T47D (cell line): ENCODE measurements around the gene CDC14B.

Source experiments
- DNase-seq, 2 experiments: peaks; one replicate each; pipeline versions ENCODE4 v3.0.0 to v3.0.0-alpha.2; 2011 to 2012; ENCODE audit warnings: low read depth in 1 of 2, low spot score in 1 of 2
- JUND ChIP-seq: IDR thresholded peaks from 2 replicates; pipeline ENCODE4 v1.6.1; 2012; ENCODE audit warnings: low read depth
- in situ Hi-C: cut with HindIII; loops from 2 replicates; pipeline ENCODE4 v1.10.0; 2016; ENCODE audit warnings: low sequenced_read_pairs, low pct_unique_long_range_greater_than_20kb

Gene CDC14B

DNA sequence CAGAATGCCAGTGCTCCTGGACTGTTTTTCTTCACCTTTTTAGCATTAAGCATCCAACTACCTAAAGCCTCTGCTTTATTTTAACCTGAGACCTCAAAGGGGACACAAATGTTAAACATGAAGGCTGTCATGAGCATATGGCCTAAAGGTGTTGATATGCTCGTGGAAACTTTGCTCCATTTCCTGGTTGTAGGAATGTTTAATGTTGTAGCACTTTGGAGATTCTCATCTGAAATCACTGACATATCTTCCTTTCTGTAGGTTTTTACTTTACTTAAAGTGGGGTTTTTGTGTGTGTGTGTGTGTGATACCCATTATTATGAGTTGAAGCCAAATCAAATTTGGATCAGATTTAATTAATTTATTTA is 132.6 kb downstream of the CDC14B start:
- DNase-seq, result no peak
- no peak for TF ChIP-seq JUND
- in situ Hi-C loops, result no loop called here

DNA sequence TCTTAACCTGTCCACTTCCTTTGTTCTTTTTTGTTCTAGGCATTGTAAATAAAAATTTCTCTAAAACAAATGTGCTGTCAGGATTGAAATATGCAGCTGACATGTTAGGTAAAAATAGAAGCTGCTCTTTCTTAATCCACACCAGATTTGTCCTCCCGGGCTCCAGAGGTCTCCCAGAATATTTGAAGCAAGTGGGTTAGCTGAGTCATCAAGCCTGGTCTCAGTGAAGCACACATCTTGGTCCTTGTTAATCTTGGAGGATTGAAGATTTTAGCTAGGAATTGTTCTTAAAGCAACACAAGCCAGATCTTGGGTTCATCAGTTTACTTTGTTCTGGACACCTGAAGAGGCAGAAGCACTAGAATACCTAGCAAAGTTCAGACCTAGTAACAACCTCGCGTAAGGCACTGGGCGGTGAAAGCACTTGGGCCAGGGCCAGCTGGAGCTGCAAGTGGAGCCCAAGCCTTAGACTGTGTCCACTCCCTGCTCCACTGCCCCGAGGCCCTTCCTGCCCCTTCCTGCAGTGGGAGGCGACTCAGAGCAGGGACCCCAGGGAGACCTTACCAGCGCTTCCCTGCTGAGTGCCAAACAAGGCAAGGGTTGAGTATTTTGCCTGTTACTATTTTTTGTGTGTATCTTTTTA is 133.1 kb downstream of the CDC14B start:
- DNase-seq, result peak; percentile 6 to 9
- no peak for TF ChIP-seq JUND
- in situ Hi-C loops, result no loop called here

DNA sequence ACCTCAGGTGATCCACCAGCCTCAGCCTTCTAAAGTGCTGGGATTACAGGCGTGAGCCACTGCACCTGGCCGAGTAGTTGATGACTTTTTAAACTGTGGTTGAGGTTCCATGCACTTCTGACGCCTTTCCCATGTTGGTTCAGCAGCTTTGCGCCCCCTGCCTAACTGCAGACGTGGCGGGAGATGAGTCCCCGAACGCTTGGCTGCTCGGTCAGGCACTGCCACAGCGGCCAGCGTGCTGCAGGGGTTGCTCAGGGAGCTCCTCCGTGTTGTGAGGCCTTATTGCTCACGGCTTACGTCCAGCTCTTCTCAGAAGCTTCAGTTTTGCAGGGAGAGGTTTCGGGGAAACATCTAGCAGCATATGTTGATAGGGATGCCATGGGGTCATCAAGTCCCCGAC is 134.4 kb downstream of the CDC14B start:
- TF ChIP-seq JUND, result no peak
- no peak for DNase-seq
- in situ Hi-C loops, result no loop called here

DNA sequence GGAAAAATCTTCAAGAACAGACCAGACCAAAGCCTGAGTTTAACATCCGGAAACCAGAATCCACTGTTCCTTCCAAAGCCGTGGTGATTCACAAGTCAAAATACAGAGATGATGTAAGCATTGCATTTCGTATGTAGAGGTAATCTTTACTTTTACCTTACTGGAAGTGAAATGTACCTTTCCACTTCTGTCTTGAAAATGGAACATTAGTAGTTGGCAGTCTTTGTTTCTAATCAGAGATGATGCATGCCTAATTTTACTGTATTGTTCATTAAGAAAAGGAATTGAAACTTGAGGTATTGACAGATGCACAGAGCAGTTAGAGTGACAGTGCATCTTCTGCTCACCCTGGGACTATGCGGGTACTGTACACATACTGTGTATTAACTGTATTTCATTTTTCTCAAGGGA is 135.1 kb downstream of the CDC14B start:
- in situ Hi-C loops, result no loop called here
- no peak for DNase-seq
- no peak for TF ChIP-seq JUND

DNA sequence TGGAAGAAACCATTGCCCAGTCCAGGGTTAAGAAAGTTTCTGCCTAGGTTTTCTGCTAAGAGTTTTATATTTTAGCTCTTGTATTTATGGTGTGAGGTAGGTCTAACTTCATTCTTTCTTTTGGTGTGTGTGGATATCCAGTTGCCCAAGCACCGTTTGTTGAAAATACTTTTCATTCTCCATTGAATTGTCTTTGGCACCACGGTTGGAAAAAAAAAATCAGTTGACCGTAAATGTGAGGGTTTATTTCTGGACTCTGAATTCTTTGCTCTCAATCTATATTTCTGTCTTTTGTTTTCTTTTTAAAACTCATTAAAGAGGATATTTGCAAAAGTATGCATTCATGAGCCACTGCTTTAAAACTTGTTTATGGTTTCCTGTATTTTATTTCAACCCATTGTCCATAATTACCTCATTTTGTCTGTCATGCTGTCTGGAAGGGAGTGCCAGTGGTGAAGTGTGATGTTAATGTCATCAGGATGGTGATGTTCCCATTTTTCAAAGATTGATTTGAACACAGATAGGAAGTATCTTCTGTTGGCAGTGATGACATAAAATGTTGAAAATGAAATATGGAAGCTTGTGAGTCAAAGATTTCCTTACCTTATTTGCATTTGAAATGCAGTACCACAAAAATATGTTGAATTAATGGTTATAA is 135.8 kb downstream of the CDC14B start:
- in situ Hi-C loops, result no loop called here
- TF ChIP-seq JUND, result no peak
- no peak for DNase-seq

DNA sequence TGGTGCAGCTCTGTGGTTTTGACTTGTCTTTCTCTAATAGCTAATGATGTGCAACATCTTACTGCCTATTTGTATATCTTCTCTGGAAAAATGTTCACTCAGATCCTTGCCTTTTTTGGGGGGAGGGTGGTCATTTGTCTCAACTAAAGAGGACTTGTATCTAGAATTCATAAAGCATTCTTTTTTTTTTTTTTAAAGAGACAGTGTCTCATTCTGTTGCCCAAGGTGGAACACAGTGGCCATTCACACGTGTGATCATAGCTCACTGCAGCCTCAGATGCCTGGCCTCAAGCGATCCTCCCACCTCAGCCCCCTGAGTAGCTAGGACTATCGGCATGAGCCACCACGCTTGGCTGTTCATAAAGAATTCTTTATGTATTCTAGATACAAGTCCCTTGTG is 136.4 kb downstream of the CDC14B start:
- in situ Hi-C loops, result no loop called here
- TF ChIP-seq JUND, result no peak

DNA sequence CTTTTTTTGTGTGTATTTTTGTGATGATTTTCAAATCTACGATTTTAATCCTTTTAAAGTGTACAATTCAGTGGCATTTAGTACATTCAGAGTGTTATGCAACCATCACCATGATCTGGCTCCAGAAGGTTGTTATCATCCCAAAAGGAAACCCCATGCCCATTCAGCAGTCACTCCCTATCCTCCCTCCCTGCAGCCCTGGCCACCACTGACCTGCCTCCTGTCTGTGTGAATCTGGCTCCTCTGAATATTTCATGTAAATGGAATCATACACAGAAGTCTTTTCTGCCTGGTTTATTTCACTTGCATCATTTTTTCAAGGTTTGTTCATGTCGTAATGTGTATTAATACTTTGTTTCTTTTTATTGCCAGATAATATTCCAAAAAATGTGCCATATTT is 137.2 kb downstream of the CDC14B start:
- no peak for TF ChIP-seq JUND
- no peak for DNase-seq
- in situ Hi-C loops, result no loop called here

More for the DNA sequence above, 136.4 kb downstream of the CDC14B start:
- DNase-seq, result no peak

DNA sequence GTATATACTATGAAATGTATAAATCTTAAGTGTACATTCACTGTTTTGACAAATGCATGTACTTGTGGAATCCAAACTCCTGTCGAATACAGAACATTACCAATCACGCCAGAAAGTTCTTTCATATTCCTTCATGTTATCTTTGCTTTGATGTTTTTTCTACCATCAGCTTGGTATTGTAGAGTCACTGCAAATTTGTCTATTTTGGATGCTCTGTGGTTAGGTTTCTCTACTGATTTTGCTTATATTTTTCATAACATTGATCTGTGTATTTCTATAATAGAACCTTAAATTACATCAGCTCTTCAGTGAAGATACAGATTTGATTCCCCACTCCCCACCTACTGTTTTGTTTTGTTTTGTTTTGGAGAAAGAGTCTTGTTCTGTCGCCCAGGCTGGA is 138.9 kb downstream of the CDC14B start:
- no peak for DNase-seq
- TF ChIP-seq JUND, result no peak
- in situ Hi-C loops, result no loop called here

DNA sequence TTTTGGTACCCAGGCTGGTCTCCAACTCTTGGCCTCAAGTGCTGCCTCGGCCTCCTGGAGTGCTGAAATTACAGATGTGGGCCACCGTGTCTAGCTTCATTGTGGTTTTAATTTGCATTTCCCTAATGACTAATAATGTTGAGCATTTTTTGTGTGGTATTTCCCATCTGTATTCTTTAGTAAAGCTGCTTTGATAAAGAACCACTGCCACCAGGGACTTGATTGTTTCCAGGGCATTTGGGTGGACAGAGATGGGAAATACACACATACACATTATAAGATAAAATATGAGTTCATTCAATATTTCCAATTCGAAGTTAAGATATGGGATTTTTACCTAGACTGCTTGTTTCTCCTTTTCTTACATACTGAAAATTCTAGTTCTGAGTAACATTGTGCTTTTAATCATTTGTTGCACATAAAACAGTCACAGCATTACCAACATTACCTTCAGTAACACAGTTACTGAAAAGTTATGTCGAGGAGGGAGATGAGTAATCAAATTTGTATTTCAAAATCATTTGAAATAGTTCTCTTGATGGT is 140.7 kb downstream of the CDC14B start:
- in situ Hi-C loops, result no loop called here
- no peak for TF ChIP-seq JUND
- DNase-seq, result no peak

DNA sequence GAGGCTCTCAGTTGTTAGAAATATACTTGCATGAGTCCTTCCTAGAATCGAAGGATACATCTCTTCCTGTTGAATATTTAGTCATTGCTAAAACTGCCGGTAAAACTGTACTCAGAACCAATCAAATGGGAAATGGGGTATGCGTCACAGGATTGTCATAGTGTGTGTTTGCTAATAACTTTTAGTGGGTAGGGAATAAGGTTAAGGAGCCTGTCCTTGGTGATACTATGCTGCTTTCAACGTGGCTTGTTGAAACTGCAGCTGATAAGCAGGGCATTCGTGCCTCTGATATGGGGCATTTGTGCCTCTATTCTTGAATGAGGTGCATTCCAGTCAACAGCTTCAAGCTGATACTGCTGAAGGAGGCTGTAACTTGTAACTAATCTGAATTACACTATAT is 143.1 kb downstream of the CDC14B start:
- no peak for DNase-seq
- in situ Hi-C loops, result no loop called here
- TF ChIP-seq JUND, result no peak

DNA sequence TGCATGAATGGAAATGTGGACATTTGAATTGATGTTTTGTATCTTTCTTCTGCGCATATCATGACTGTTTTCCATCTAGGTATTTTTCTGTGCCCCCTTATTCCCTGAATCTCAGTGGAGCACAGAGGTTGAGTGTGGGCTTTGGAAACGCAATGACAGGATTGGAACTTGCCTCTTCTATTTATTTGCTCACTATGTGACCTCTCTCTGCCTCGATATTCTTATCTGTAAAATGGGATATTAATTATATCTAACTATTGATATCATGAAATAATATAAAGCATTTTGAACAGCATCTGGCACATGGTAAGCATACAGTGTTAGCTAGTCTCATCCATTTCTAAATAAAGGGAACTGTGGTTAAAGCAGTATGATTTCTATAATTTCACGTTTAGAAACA is 143.6 kb downstream of the CDC14B start:
- no peak for TF ChIP-seq JUND
- no peak for DNase-seq
- in situ Hi-C loops, result no loop called here

DNA sequence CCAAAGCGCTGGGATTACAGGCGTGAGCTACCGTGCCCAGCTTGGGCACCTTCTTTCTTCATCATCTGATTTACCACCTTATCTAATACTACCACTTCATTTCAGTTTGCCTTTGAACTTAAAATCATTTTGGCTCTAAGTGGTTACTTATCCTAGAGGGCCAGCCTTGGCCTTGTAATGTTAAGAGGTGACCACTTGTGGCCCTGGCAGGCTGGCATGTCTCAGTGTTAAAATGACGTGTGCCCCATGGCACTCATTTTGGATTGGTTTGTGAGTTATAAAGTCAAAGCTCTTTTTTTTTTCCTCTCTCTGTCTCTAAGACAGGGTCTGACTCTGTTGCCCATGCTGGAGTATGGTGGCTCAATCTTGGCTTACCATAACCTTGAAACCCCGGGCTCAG is 151.9 kb downstream of the CDC14B start:
- no peak for TF ChIP-seq JUND
- DNase-seq, result no peak
- in situ Hi-C loops, result no loop called here

DNA sequence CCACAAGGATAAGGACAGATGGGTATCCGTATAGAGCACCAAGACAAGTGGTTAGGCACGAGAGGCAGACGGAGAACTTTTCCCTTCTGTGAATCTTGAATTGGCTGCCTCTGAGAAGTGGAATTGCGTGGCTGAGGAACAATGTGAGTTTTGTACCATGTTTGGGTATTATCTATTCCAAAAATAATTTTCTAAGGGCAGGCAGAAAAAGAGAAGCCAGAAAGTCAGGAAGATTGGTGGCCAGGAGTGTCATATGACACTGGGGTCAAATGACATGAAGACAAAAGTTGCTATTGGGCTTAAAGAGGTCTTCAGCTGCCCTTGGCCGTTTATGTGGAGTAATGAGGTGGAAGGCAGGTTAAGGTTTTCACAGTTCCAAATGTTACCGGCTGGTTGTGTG is 155.2 kb downstream of the CDC14B start:
- no peak for TF ChIP-seq JUND
- in situ Hi-C loops, result no loop called here
- DNase-seq, result no peak

DNA sequence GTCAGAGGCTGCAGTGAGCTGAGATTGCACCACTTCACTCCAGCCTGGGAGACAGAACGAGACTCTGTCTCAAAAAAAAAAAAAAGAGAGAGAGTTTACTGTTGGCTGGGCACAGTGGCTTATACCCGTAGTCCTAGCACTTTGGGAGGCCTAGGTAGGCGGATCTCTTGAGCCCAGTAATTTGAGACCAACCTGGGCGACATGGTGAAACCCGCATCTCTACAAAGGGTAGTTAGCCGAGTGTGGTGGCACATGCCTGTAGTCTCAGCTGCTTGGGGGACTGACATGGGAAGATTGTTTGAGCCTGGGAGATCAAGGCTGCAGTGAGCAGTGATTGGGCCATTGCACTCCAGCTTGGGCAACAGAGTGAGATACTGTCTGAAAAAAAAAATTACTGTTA is 157.1 kb downstream of the CDC14B start:
- no peak for TF ChIP-seq JUND
- no peak for DNase-seq
- in situ Hi-C loops, result no loop called here
